ENCODE results near the gene ABCA4. TPM values are rescaled to one million over a fixed set of nuclear protein-coding genes. Genes with fewer than 3 reads are reported as not detected.

ABCA4 gene
- total and polyA plus RNA-seq, 8 donors = 0.83 to 2.7 (median 1.6) TPM

DNA sequence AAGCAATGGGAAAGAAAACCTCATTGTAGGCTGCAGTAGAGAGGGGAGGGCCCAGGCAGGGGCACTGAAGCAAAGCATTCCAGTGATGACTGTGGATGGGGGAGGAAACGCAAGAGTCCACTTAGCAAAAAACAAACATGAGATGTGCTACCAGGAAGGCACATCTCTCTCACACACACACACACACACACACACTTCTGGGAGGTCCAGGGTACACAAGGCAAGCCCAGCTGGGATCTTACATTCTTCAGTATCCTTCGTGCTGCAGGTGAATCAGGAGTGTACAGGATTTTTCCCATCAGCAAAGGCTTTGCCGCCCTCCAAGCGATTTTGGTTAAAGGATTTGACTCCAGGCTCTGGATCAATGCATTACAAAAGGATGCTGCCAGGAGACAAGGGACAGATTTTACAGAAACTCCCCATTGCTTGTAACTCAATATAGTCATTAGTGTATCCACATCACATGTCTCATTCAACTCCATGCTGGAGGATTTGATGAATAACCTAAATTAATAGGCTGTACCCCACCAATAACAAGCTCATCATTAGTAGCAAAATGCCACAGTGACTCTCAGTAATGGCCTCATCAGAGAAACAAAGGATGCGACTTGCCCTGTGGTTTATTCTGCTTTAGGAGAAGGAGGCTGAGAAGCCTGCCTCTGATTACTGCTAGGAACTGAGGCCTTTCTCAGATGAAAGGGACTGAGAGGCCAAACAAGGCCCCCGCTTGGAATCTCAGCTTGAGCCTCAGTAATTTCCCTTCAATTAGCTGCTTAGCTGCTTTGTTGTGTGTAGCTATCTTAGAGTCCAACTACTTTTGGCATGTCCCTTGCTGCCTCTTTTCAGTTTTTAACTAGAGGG, 41.6 kb downstream of the ABCA4 start:
- DNase-seq (no peak), ATAC-seq (peak; percentile 57)
- Histone ChIP-seq H3K4me1 (no peaks in the 10 kb centered on the region), H3K27ac (no peak overlapping the region), H3K27me3 (no peaks in the 10 kb centered on the region), H3K36me3 (no peaks in the 10 kb centered on the region), H3K9me3 (no peaks in the 10 kb centered on the region), H3K4me3 (no peak overlapping the region)
- intact Hi-C loops (cut with DNase I) = no loop called here
- TF ChIP-seq CTCF (IDR thresholded peaks at IDR 0.05) = no peak

- ATAC-seq (no peak), DNase-seq (no peak)
- intact Hi-C loops (cut with DNase I) = no loop called here
- H3K27ac ChIP-seq = no peak overlapping the region
- no peak overlapping the region for H3K4me3 ChIP-seq
- H3K9me3 ChIP-seq = no peaks in the 10 kb centered on the region
- no peaks in the 10 kb centered on the region for H3K36me3 ChIP-seq
- no peak for TF ChIP-seq CTCF (IDR thresholded peaks at IDR 0.05)
- no peaks in the 10 kb centered on the region for H3K27me3 ChIP-seq
- H3K4me1 ChIP-seq = peaks cover 15 to 18% of the 10 kb centered on the region in 2 donors
Observed at GRCh38 chr1:94072840-94073522, 48.0 kb downstream of the ABCA4 start.

DNA sequence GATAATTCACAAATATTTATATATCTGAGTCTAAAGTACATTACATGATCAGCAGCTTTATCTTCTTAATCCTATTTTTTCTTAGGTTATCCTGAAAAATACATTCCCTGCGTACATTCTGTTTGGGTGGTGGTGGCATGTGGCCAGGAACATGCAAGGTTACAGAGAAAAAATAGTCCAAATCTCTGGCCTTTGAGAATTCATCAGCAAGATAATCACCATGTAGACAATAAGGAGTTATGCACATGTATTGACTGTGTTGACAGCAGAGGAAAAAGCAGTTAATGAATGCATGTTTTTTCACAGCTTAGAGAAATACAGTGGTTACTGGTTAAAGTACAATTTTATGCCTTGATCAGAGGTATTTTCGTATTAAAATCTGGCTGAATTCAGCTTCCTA, 49.0 kb downstream of the ABCA4 start:
- intact Hi-C loops (cut with DNase I) = no loop called here
- no peaks in the 10 kb centered on the region for H3K36me3 ChIP-seq

DNA sequence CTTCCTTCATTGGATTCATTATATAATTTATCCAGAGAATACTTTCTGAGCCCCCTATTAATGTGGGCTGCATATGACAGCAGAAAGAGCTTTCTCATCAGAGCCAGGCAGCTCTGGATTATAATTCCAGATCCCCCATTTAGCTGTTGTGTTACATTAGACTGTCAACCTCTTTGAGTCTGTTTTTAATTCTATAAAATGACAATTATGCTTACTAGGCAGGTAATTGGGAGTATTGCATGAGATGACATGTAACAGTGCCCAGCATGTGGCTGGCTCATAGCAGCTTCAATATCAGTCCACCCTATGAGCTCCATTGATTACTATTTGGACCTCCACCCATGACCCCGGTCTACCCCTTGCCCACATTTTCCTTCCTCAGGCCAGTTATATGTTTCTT, 49.6 kb downstream of the ABCA4 start:
- H3K36me3 ChIP-seq = no peaks in the 10 kb centered on the region
- no peak for ATAC-seq
- intact Hi-C loops (cut with DNase I) = no loop called here

More for the DNA sequence above, 49.0 kb downstream of the ABCA4 start:
- DNase-seq (no peak), ATAC-seq (no peak)
- H3K4me3 ChIP-seq = no peak overlapping the region
- no peaks in the 10 kb centered on the region for H3K9me3 ChIP-seq
- no peak overlapping the region for H3K27ac ChIP-seq
- H3K4me1 ChIP-seq = peaks cover 15 to 18% of the 10 kb centered on the region in 2 donors
- no peaks in the 10 kb centered on the region for H3K27me3 ChIP-seq
- TF ChIP-seq CTCF (IDR thresholded peaks at IDR 0.05) = no peak

More for the DNA sequence above, 49.6 kb downstream of the ABCA4 start:
- no peak for DNase-seq
- TF ChIP-seq CTCF (IDR thresholded peaks at IDR 0.05) = no peak
- H3K27ac ChIP-seq = no peak overlapping the region
- H3K4me1 ChIP-seq = peaks cover 15 to 18% of the 10 kb centered on the region in 2 donors
- no peak overlapping the region for H3K4me3 ChIP-seq
- no peaks in the 10 kb centered on the region for H3K9me3 ChIP-seq
- H3K27me3 ChIP-seq = no peaks in the 10 kb centered on the region

All from left lung (tissue), 10 donors.